Adrenal gland (tissue), 5 donors: ENCODE data around the gene IQSEC1.

Experiments
- CTCF ChIP-seq, 6 experiments: fragments of 450-650 bp in 4 of 6; fragments of 200-600 bp in 2 of 6; sonication (generic) in 1 of 6; IDR thresholded peaks; 1 replicate in 5 of 6; 2 replicates in 1 of 6; pipeline versions ENCODE4 v1.5.1 to v1.8.0; 2016 to 2021; ENCODE audit warnings: antibody characterized with exemption in 6 of 6, mild to moderate bottlenecking in 2 of 6, moderate library complexity in 1 of 6
- POLR2A ChIP-seq, 2 donors: fragments of 450-650 bp; IDR thresholded peaks; one replicate each; pipeline ENCODE4 v1.6.1; 2017; ENCODE audit warnings: antibody characterized with exemption in 2 of 2, mild to moderate bottlenecking in 2 of 2, moderate library complexity in 1 of 2
- donor health status: DM: no; HTN: no; CAD: no.

- TF ChIP-seq CTCF (IDR thresholded peaks at IDR 0.05) = no peak
- no peak for TF ChIP-seq POLR2A (IDR thresholded peaks at IDR 0.05)
Measured at GRCh38 chr3:12891391-12891984, 181.7 kb downstream of the IQSEC1 start.
